NT2/D1 (cell line): ENCODE results near the gene RBM15B.
A peak's percentile ranks its signal among the peaks of the same experiment; 100 is the strongest.
"Not testable (repeated sequence)": the region's sequence is repeated elsewhere in the genome, so short reads cannot be mapped to it uniquely, and the experiment has no call there.

ENCODE experiments used
- DNase-seq: peaks from one replicate; pipeline ENCODE4 v3.0.0-alpha.2; 2011; ENCODE audit warnings: low read depth, low spot score
- H3K27me3 ChIP-seq: 2 replicates; pipeline ENCODE4 v1.6.0; 2011; ENCODE audit warnings: mild to moderate bottlenecking; ENCODE audit not compliant: insufficient read length, insufficient read depth
- H3K36me3 ChIP-seq: 2 replicates; pipeline ENCODE4 v1.6.1; 2011; ENCODE audit warnings: mild to moderate bottlenecking, low read length, mixed read lengths; ENCODE audit not compliant: insufficient read depth, insufficient read length
- H3K4me1 ChIP-seq: 2 replicates; pipeline ENCODE4 v1.5.1; 2011; ENCODE audit not compliant: insufficient read depth, insufficient read length
- H3K4me3 ChIP-seq: 2 replicates; pipeline ENCODE4 v1.5.1; 2011; ENCODE audit warnings: low read depth; ENCODE audit not compliant: insufficient read length
- H3K9ac ChIP-seq: 2 replicates; pipeline ENCODE4 v1.6.0; 2011; ENCODE audit warnings: low read depth; ENCODE audit not compliant: insufficient read length
- H3K9me3 ChIP-seq: 2 replicates; pipeline ENCODE4 v1.5.1; 2011; ENCODE audit warnings: mild to moderate bottlenecking, low read length; ENCODE audit not compliant: insufficient read depth
- SUZ12 ChIP-seq: IDR thresholded peaks from 2 replicates; pipeline ENCODE4 v1.6.1; 2011; ENCODE audit not compliant: insufficient read length, insufficient read depth; ENCODE audit errors: extremely low read depth
- YY1 ChIP-seq: IDR thresholded peaks from 2 replicates; pipeline ENCODE4 v1.6.1; 2011; ENCODE audit not compliant: insufficient read length, insufficient read depth
- ZNF274 ChIP-seq: IDR thresholded peaks from 2 replicates; pipeline ENCODE4 v1.6.1; 2011; ENCODE audit warnings: mild to moderate bottlenecking, low read depth, low read length

Gene RBM15B

GRCh38 chr3:51384726-51385473, 6.2 kb upstream of the RBM15B start, which contains the start of gene MANF:
TSS of gene MANF (plus strand) at chr3:51385291. CDS start at chr3:51385343, 52 bp downstream.
- Histone ChIP-seq H3K9me3 (peaks cover 22% of the 10 kb centered on the region; the same call in 1 of the 2 replicates), H3K9ac (peak within 1 kb of the TSS; percentile 97), H3K4me3 (peak within 1 kb of the TSS; percentile 90), H3K27me3 (no peaks in the 10 kb centered on the region), H3K36me3 (peaks cover 43% of the 10 kb centered on the region), H3K4me1 (peaks cover 2% of the 10 kb centered on the region)
- TF ChIP-seq SUZ12 (no peak), YY1 (peak; percentile 96)
- peak; percentile 98 for DNase-seq

GRCh38 chr3:51385621-51386091, 5.4 kb upstream of the RBM15B start:
- no peak for DNase-seq
- TF ChIP-seq ZNF274 (no peak), YY1 (no peak), SUZ12 (no peak)
- Histone ChIP-seq H3K4me1 (peaks cover 5% of the 10 kb centered on the region), H3K9me3 (peaks cover 30% of the 10 kb centered on the region; the same call in 1 of the 2 replicates), H3K4me3 (peak overlapping the region; percentile 90), H3K9ac (peak overlapping the region; percentile 89), H3K36me3 (peaks cover 51% of the 10 kb centered on the region), H3K27me3 (no peaks in the 10 kb centered on the region)

GRCh38 chr3:51386159-51386851, 4.8 kb upstream of the RBM15B start:
- H3K4me1 ChIP-seq = peaks cover 7% of the 10 kb centered on the region
- peaks cover 51% of the 10 kb centered on the region for H3K36me3 ChIP-seq
- peaks cover 30% of the 10 kb centered on the region; the same call in 1 of the 2 replicates for H3K9me3 ChIP-seq
- peak overlapping the region; percentile 90 for H3K4me3 ChIP-seq
- DNase-seq = no peak
- peak overlapping the region; percentile 89 for H3K9ac ChIP-seq
- no peaks in the 10 kb centered on the region for H3K27me3 ChIP-seq
- TF ChIP-seq SUZ12 (no peak), ZNF274 (no peak), YY1 (no peak)

GRCh38 chr3:51386852-51387229, 4.2 kb upstream of the RBM15B start:
- Histone ChIP-seq H3K4me1 (peaks cover 7% of the 10 kb centered on the region), H3K36me3 (peaks cover 54% of the 10 kb centered on the region), H3K9me3 (peaks cover 31% of the 10 kb centered on the region; the same call in 1 of the 2 replicates), H3K27me3 (no peaks in the 10 kb centered on the region), H3K9ac (no peak overlapping the region), H3K4me3 (peak overlapping the region; percentile 90)
- no peak for DNase-seq
- TF ChIP-seq ZNF274 = no peak
- no peak for TF ChIP-seq SUZ12
- TF ChIP-seq YY1 = no peak

- H3K4me1 ChIP-seq, H3K4me3 ChIP-seq, DNase-seq, H3K27me3 ChIP-seq, H3K9ac ChIP-seq: not testable (repeated sequence)
- peaks cover 58% of the 10 kb centered on the region for H3K36me3 ChIP-seq
- peaks cover 36% of the 10 kb centered on the region for H3K9me3 ChIP-seq
Observed at GRCh38 chr3:51387281-51387680, 3.8 kb upstream of the RBM15B start.

GRCh38 chr3:51388286-51389029, 2.6 kb upstream of the RBM15B start:
- H3K36me3 ChIP-seq = peaks cover 70% of the 10 kb centered on the region

More at GRCh38 chr3:51388286-51389029, 2.6 kb upstream of the RBM15B start:
- no peak for DNase-seq
- Histone ChIP-seq H3K4me1 (peaks cover 9% of the 10 kb centered on the region), H3K4me3 (no peak overlapping the region), H3K9ac (no peak overlapping the region), H3K27me3 (no peaks in the 10 kb centered on the region), H3K9me3 (peaks cover 48% of the 10 kb centered on the region)
- no peak for TF ChIP-seq ZNF274
- TF ChIP-seq YY1 = no peak
- TF ChIP-seq SUZ12 = no peak
